Measurements from ENCODE around the gene ATG4D.
"Not testable (repeated sequence)": the region's sequence is repeated elsewhere in the genome, so short reads cannot be mapped to it uniquely, and the experiment has no call there.

Gene ATG4D

GRCh38 chr19:10537668-10538067 is 6.0 kb upstream of the ATG4D start:
- H3K9me3 Mint-ChIP-seq, result no peaks in the 10 kb centered on the region

GRCh38 chr19:10538204-10538983 is 5.3 kb upstream of the ATG4D start:
- Mint-ChIP-seq H3K4me3 (no peak overlapping the region), H3K27ac (no peak overlapping the region), H3K4me1 (ENCODE audit: low read depth) (no peaks in the 10 kb centered on the region), H3K36me3 (ENCODE audit: low read depth) (no peaks in the 10 kb centered on the region), H3K9me3 (no peaks in the 10 kb centered on the region), H3K27me3 (peaks cover 16% of the 10 kb centered on the region)

More at GRCh38 chr19:10537668-10538067, 6.0 kb upstream of the ATG4D start:
- Mint-ChIP-seq H3K4me3 (no peak overlapping the region), H3K36me3 (ENCODE audit: low read depth) (no peaks in the 10 kb centered on the region), H3K4me1 (ENCODE audit: low read depth) (no peaks in the 10 kb centered on the region), H3K27me3 (peaks cover 16% of the 10 kb centered on the region), H3K27ac (no peak overlapping the region)

- H3K27me3 Mint-ChIP-seq, result peaks cover 16% of the 10 kb centered on the region
- not testable (repeated sequence) for H3K27ac Mint-ChIP-seq; H3K4me1 Mint-ChIP-seq (ENCODE audit: low read depth); H3K36me3 Mint-ChIP-seq (ENCODE audit: low read depth); H3K9me3 Mint-ChIP-seq; H3K4me3 Mint-ChIP-seq
These were observed 4.7 kb upstream of the ATG4D start for GRCh38 chr19:10539016-10539415.

- H3K27me3 Mint-ChIP-seq, result peaks cover 13% of the 10 kb centered on the region
- no peaks in the 10 kb centered on the region for H3K9me3 Mint-ChIP-seq
- peak overlapping the region; percentile 45 for H3K27ac Mint-ChIP-seq
- H3K36me3 Mint-ChIP-seq (ENCODE audit: low read depth), result no peaks in the 10 kb centered on the region
- peaks cover 10% of the 10 kb centered on the region for H3K4me1 Mint-ChIP-seq (ENCODE audit: low read depth)
- peak overlapping the region; percentile 78 for H3K4me3 Mint-ChIP-seq
These were observed 665 bp upstream of the ATG4D start for GRCh38 chr19:10543059-10543419.

GRCh38 chr19:10544242-10544752 is 593 bp downstream of the ATG4D start:
- Mint-ChIP-seq H3K27me3 (peaks cover 6% of the 10 kb centered on the region), H3K4me1 (ENCODE audit: low read depth) (peaks cover 10% of the 10 kb centered on the region), H3K9me3 (no peaks in the 10 kb centered on the region), H3K27ac (peak overlapping the region; percentile 62), H3K4me3 (peak overlapping the region; percentile 87), H3K36me3 (ENCODE audit: low read depth) (peaks cover 9% of the 10 kb centered on the region)

GRCh38 chr19:10544753-10545251 is 1.1 kb downstream of the ATG4D start:
- Mint-ChIP-seq H3K4me3 (peak overlapping the region; percentile 87), H3K27ac (peak overlapping the region; percentile 62), H3K4me1 (ENCODE audit: low read depth) (peaks cover 10% of the 10 kb centered on the region), H3K27me3 (peaks cover 4% of the 10 kb centered on the region), H3K9me3 (no peaks in the 10 kb centered on the region), H3K36me3 (ENCODE audit: low read depth) (peaks cover 9% of the 10 kb centered on the region)

GRCh38 chr19:10546817-10547216 is 3.1 kb downstream of the ATG4D start:
- no peaks in the 10 kb centered on the region for H3K9me3 Mint-ChIP-seq
- no peak overlapping the region for H3K4me3 Mint-ChIP-seq
- H3K36me3 Mint-ChIP-seq (ENCODE audit: low read depth), result peaks cover 12% of the 10 kb centered on the region
- H3K4me1 Mint-ChIP-seq (ENCODE audit: low read depth), result peaks cover 20% of the 10 kb centered on the region
- no peaks in the 10 kb centered on the region for H3K27me3 Mint-ChIP-seq
- H3K27ac Mint-ChIP-seq, result no peak overlapping the region

GRCh38 chr19:10548746-10549276 is 5.1 kb downstream of the ATG4D start:
- Mint-ChIP-seq H3K27ac (no peak overlapping the region), H3K4me3 (no peak overlapping the region), H3K36me3 (ENCODE audit: low read depth) (peaks cover 31% of the 10 kb centered on the region), H3K9me3 (no peaks in the 10 kb centered on the region), H3K27me3 (no peaks in the 10 kb centered on the region), H3K4me1 (ENCODE audit: low read depth) (peaks cover 40% of the 10 kb centered on the region)

GRCh38 chr19:10549733-10550132 is 6.0 kb downstream of the ATG4D start:
- Mint-ChIP-seq H3K36me3 (ENCODE audit: low read depth) (peaks cover 40% of the 10 kb centered on the region), H3K27me3 (no peaks in the 10 kb centered on the region), H3K4me1 (ENCODE audit: low read depth) (peaks cover 44% of the 10 kb centered on the region), H3K9me3 (no peaks in the 10 kb centered on the region), H3K27ac (no peak overlapping the region), H3K4me3 (no peak overlapping the region)

- Mint-ChIP-seq H3K9me3 (no peaks in the 10 kb centered on the region), H3K4me3 (no peak overlapping the region), H3K36me3 (ENCODE audit: low read depth) (peaks cover 45% of the 10 kb centered on the region), H3K4me1 (ENCODE audit: low read depth) (peaks cover 45% of the 10 kb centered on the region), H3K27me3 (no peaks in the 10 kb centered on the region), H3K27ac (no peak overlapping the region)
These were observed 6.6 kb downstream of the ATG4D start for GRCh38 chr19:10550336-10550735.

GRCh38 chr19:10551006-10551405 is 7.3 kb downstream of the ATG4D start:
- not testable (repeated sequence) for H3K27me3 Mint-ChIP-seq, H3K9me3 Mint-ChIP-seq, H3K4me3 Mint-ChIP-seq
- H3K4me1 Mint-ChIP-seq (ENCODE audit: low read depth), result peaks cover 50% of the 10 kb centered on the region
- peaks cover 49% of the 10 kb centered on the region for H3K36me3 Mint-ChIP-seq (ENCODE audit: low read depth)
- peak overlapping the region; percentile 45 for H3K27ac Mint-ChIP-seq

GRCh38 chr19:10551698-10552301 is 8.1 kb downstream of the ATG4D start:
- H3K4me1 Mint-ChIP-seq (ENCODE audit: low read depth), result peaks cover 54% of the 10 kb centered on the region
- no peaks in the 10 kb centered on the region for H3K9me3 Mint-ChIP-seq
- peak overlapping the region; percentile 49 for H3K27ac Mint-ChIP-seq
- no peaks in the 10 kb centered on the region for H3K27me3 Mint-ChIP-seq
- no peak overlapping the region for H3K4me3 Mint-ChIP-seq
- peaks cover 52% of the 10 kb centered on the region for H3K36me3 Mint-ChIP-seq (ENCODE audit: low read depth)

- peak overlapping the region; percentile 67 for H3K27ac Mint-ChIP-seq
- no peak overlapping the region for H3K4me3 Mint-ChIP-seq
- H3K36me3 Mint-ChIP-seq (ENCODE audit: low read depth), result peaks cover 52% of the 10 kb centered on the region
- peaks cover 54% of the 10 kb centered on the region for H3K4me1 Mint-ChIP-seq (ENCODE audit: low read depth)
- H3K9me3 Mint-ChIP-seq, result no peaks in the 10 kb centered on the region
- H3K27me3 Mint-ChIP-seq, result no peaks in the 10 kb centered on the region
These were observed 8.9 kb downstream of the ATG4D start for GRCh38 chr19:10552510-10553053.

GRCh38 chr19:10553087-10553667 is 9.5 kb downstream of the ATG4D start:
- H3K27me3 Mint-ChIP-seq, result no peaks in the 10 kb centered on the region
- H3K27ac Mint-ChIP-seq, result peak overlapping the region; percentile 87
- peaks cover 57% of the 10 kb centered on the region for H3K4me1 Mint-ChIP-seq (ENCODE audit: low read depth)
- H3K9me3 Mint-ChIP-seq, result no peaks in the 10 kb centered on the region
- H3K36me3 Mint-ChIP-seq (ENCODE audit: low read depth), result peaks cover 57% of the 10 kb centered on the region
- H3K4me3 Mint-ChIP-seq, result peak overlapping the region; percentile 58

Data from stimulated activated naive CD8-positive, alpha-beta T cell treated with anti-CD3 and anti-CD28 coated beads, Interleukin-15, Interleukin-2, amounts not matched to agents 100 ng/mL and 50 ng/mL, for 24 hours (primary cell).